Measurements from ENCODE around the gene ALDOA. TPM values are rescaled to one million over a fixed set of nuclear protein-coding genes. Genes with fewer than 3 reads are reported as not detected.

Gene ALDOA
- total and polyA plus RNA-seq, 4 donors: 265 to 1,371 (median 962) TPM

DNA sequence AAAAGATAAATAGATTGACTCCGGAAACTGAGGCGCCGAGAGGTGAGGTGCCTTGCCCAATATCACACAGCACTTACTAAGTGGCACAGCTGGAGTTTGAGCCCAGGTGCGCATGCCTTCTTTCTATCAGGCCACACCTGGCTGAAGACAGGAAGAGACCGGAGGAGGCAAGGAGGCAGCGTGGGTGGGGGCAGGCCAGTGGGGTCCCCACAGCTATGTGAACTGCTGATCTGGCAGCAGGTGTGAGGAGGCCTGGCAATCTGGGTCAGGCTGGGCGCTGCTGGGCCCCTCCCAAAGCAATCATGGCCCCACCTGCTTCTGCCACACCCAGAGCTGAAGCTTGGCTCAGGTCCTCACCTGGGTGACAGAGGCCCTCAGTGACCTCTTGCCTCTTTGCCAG lies 49.7 kb downstream of the ALDOA start:
- Histone ChIP-seq H3K9ac (ENCODE audit: insufficient read depth in 1 of 2, low read length in 2 of 2) (no peak overlapping the region), H3K27me3 (ENCODE audit: control insufficient read depth in 3 of 3, insufficient read depth in 3 of 3, low read length in 2 of 3) (no peaks in the 10 kb centered on the region), H3K4me1 (ENCODE audit: control insufficient read depth in 5 of 5, insufficient read depth in 5 of 5, low read length in 5 of 5) (peaks cover 0 to 3% (median 0%) of the 10 kb centered on the region in 5 donors), H3K9me3 (ENCODE audit: control insufficient read depth in 4 of 4, insufficient read depth in 3 of 4, low read length in 3 of 4) (no peaks in the 10 kb centered on the region), H3K27ac (ENCODE audit: low read depth in 1 of 2, low read length in 1 of 2) (peak overlapping the region in 1 of 2 donors; percentile 32), H3K4me3 (no peak overlapping the region), H3K36me3 (ENCODE audit: control insufficient read depth in 4 of 4, insufficient read depth in 4 of 4, low read length in 4 of 4) (peaks cover 0 to 51% (median 32%) of the 10 kb centered on the region in 4 donors)
- DNase-seq (no peak), ATAC-seq (ENCODE audit: insufficient read depth, low FRiP score) (peak; percentile 56)
- TF ChIP-seq, protein P1, sequence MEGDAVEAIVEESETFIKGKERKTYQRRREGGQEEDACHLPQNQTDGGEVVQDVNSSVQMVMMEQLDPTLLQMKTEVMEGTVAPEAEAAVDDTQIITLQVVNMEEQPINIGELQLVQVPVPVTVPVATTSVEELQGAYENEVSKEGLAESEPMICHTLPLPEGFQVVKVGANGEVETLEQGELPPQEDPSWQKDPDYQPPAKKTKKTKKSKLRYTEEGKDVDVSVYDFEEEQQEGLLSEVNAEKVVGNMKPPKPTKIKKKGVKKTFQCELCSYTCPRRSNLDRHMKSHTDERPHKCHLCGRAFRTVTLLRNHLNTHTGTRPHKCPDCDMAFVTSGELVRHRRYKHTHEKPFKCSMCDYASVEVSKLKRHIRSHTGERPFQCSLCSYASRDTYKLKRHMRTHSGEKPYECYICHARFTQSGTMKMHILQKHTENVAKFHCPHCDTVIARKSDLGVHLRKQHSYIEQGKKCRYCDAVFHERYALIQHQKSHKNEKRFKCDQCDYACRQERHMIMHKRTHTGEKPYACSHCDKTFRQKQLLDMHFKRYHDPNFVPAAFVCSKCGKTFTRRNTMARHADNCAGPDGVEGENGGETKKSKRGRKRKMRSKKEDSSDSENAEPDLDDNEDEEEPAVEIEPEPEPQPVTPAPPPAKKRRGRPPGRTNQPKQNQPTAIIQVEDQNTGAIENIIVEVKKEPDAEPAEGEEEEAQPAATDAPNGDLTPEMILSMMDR (IDR thresholded peaks at IDR 0.05; ENCODE audit: control extremely low read depth, extremely low read depth): no peak
- 70 to 84% methylated on average over 7 of the region's 7 CpGs for WGBS, 2 donors

DNA sequence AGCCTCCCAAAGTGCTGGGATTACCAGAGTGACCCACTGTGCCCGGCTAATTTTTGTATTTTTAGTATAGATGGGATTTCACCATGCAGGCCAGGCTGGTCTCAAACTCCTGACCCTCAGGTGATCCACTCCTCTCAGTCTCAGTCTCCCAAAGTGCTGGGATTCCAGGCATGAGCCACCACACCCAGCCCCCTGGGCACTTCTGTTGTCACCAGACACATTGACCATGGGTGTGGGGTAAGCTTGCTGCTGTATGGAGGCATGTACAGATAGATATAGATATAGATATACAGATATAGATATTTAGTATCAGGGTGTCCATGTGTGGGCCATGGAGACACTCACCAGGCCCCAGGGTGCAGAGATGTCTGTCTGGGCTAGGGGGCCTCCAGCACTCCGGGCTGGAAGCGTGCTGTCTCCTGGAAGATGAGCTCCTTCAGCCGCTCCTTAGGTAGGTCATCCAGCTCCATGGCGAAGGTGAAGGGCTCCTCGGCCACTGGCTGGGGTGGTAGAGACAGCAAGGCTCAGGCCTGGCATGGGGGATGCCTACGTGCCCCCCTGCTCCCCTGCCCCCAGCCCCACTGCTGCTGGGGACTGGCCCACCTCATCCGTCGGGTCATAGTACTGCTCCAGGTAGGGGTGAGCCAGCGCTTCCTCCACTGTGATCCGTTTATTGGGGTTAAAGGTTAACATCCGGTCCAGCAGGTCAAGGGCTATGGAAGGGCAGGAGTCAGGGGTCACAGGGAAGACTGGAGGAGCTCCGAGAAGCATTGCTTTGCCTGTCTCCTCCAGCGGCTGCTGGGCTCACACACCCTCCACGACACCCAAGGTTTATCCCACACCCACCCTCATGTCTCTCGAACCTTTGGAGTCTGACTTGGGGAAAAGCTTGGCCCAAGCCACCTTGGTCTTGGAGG lies 51.0 kb downstream of the ALDOA start:
- DNase-seq (no peak), ATAC-seq (ENCODE audit: insufficient read depth, low FRiP score) (no peak)
- H3K9me3 ChIP-seq (ENCODE audit: control insufficient read depth in 4 of 4, insufficient read depth in 3 of 4, low read length in 3 of 4): no peaks in the 10 kb centered on the region
- H3K4me1 ChIP-seq (ENCODE audit: control insufficient read depth in 5 of 5, insufficient read depth in 5 of 5, low read length in 5 of 5): peaks cover 0 to 7% (median 2%) of the 10 kb centered on the region in 5 donors
- no peak overlapping the region for H3K27ac ChIP-seq (ENCODE audit: low read depth in 1 of 2, low read length in 1 of 2)
- WGBS, 2 donors: 92 to 97% methylated on average over 16 of the region's 16 CpGs
- peaks cover 0 to 51% (median 34%) of the 10 kb centered on the region in 4 donors for H3K36me3 ChIP-seq (ENCODE audit: control insufficient read depth in 4 of 4, insufficient read depth in 4 of 4, low read length in 4 of 4)
- no peak overlapping the region for H3K4me3 ChIP-seq
- H3K27me3 ChIP-seq (ENCODE audit: control insufficient read depth in 3 of 3, insufficient read depth in 3 of 3, low read length in 2 of 3): no peaks in the 10 kb centered on the region
- H3K9ac ChIP-seq (ENCODE audit: insufficient read depth in 1 of 2, low read length in 2 of 2): no peak overlapping the region
- TF ChIP-seq, protein P1 (IDR thresholded peaks at IDR 0.05; ENCODE audit: control extremely low read depth, extremely low read depth): no peak

DNA sequence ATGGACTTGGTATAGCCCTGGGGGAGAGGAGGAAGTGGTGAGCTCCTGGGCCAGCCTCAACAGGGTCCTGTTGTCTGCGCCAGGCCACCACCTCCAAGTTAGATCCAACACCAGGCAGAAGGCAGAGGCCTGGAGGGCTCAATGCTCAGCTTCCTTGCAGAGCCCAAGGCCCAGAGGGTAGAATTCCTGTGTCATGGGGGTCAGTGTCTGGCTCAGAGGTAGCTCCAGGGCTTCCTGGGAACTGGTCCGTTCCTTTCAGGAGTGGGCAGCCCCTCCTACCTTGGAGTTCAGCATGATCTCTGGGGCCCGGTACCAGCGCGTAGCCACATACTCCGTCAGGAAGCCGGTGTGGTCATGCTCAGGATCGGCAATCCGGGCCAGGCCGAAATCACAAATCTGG lies 52.2 kb downstream of the ALDOA start:
- WGBS, 2 donors: 95 to 98% methylated on average over 10 of the region's 10 CpGs
- ATAC-seq (ENCODE audit: insufficient read depth, low FRiP score) (no peak), DNase-seq (no peak)
- H3K36me3 ChIP-seq (ENCODE audit: control insufficient read depth in 4 of 4, insufficient read depth in 4 of 4, low read length in 4 of 4): peaks cover 0 to 44% (median 31%) of the 10 kb centered on the region in 4 donors
- peaks cover 0 to 7% (median 7%) of the 10 kb centered on the region in 5 donors for H3K4me1 ChIP-seq (ENCODE audit: control insufficient read depth in 5 of 5, insufficient read depth in 5 of 5, low read length in 5 of 5)
- no peaks in the 10 kb centered on the region for H3K27me3 ChIP-seq (ENCODE audit: control insufficient read depth in 3 of 3, insufficient read depth in 3 of 3, low read length in 2 of 3)
- H3K27ac ChIP-seq (ENCODE audit: low read depth in 1 of 2, low read length in 1 of 2): no peak overlapping the region
- H3K4me3 ChIP-seq: no peak overlapping the region
- H3K9ac ChIP-seq (ENCODE audit: insufficient read depth in 1 of 2, low read length in 2 of 2): no peak overlapping the region
- H3K9me3 ChIP-seq (ENCODE audit: control insufficient read depth in 4 of 4, insufficient read depth in 3 of 4, low read length in 3 of 4): no peaks in the 10 kb centered on the region
- TF ChIP-seq, protein P1 (IDR thresholded peaks at IDR 0.05; ENCODE audit: control extremely low read depth, extremely low read depth): no peak
